HCT116 (cell line): ENCODE data around the gene DDX24. TPM values are rescaled to one million over a fixed set of nuclear protein-coding genes. Genes with fewer than 3 reads are reported as not detected.
A peak's percentile ranks its signal among the peaks of the same experiment; 100 is the strongest.

Experiments used
- ATAC-seq: fragments of 200-7000 bp; cut with Tn5 transposase; 2 replicates; pipeline ENCODE4 v1.9.1; 2020; ENCODE audit warnings: mild to moderate bottlenecking, moderate library complexity
- BruUV-seq: library from RNA; stranded (reverse); fragments of 400-500 nt; replicated peaks from 2 replicates; lab custom pipeline; 2021; lab: Mats Ljungman, UMichigan
- CTCF ChIA-PET: fragments of 300-600 bp; sonication (Branson Sonifier 250); formaldehyde crosslinking; loops from one replicate; lab custom pipeline; 2021; ENCODE audit warnings: antibody characterized with exemption; lab: Charles Lee
- POLR2A ChIA-PET: fragments of 300-600, 350-600 bp; sonication (Branson Sonifier 250); formaldehyde crosslinking; loops from one replicate; lab custom pipeline; 2021; ENCODE audit warnings: antibody characterized with exemption; lab: Charles Lee
- RAD21 ChIA-PET, 2 experiments: fragments of 300-600 bp; sonication (Branson Sonifier 250); formaldehyde crosslinking; loops; one replicate each; lab custom pipeline; 2023; ENCODE audit warnings: low total read pairs in 2 of 2; ENCODE audit not compliant: uncharacterized antibody in 2 of 2, unreplicated experiment in 2 of 2, low non-redundant PET in 1 of 2; lab: Charles Lee
- DNase-seq: peaks from one replicate; pipeline ENCODE4 v3.0.0-alpha.2; 2010; ENCODE audit warnings: low read depth, low spot score
- H2AFZ ChIP-seq: fragments of 200-600 bp; shearing (Covaris generic), sonication (generic); 2 replicates; pipeline ENCODE4 v1.6.1; 2017; ENCODE audit warnings: low read depth, mixed run types, mixed read lengths, antibody characterized with exemption, low read length; ENCODE audit not compliant: poor library complexity, severe bottlenecking
- H3K27ac ChIP-seq: 2 replicates; pipeline ENCODE4 v1.5.1; 2012; ENCODE audit warnings: low read depth, low read length
- H3K27me3 ChIP-seq: fragments of 200-600 bp; sonication (generic); 2 replicates; pipeline ENCODE4 v1.6.1; 2016; ENCODE audit warnings: mixed run types, low read length, mixed read lengths; ENCODE audit not compliant: insufficient read depth
- H3K36me3 ChIP-seq, 2 experiments: fragments of 200-500 bp in 1 of 2; fragments of 200-600 bp in 1 of 2; sonication (Bioruptor generic) in 1 of 2; sonication (generic) in 1 of 2; 2 replicates each; pipeline versions ENCODE4 v1.5.1 to v1.6.1; 2014 to 2016; ENCODE audit warnings: low read length in 2 of 2, inconsistent platforms in 1 of 2, mixed read lengths in 1 of 2, mixed run types in 1 of 2; ENCODE audit not compliant: insufficient read depth in 2 of 2, control insufficient read depth in 1 of 2
- H3K4me1 ChIP-seq, 2 experiments: fragments of 200-600 bp in 1 of 2; sonication (generic) in 1 of 2; 2 replicates each; pipeline versions ENCODE4 v1.5.1 to v1.6.1; 2012 to 2017; ENCODE audit warnings: low read length in 2 of 2, inconsistent platforms in 1 of 2, mild to moderate bottlenecking in 1 of 2, mixed read lengths in 1 of 2, mixed run types in 1 of 2, moderate library complexity in 1 of 2; ENCODE audit not compliant: insufficient read depth in 2 of 2, control insufficient read depth in 1 of 2
- H3K4me2 ChIP-seq: fragments of 200-600 bp; sonication (generic); 2 replicates; pipeline ENCODE4 v1.6.1; 2017; ENCODE audit warnings: mixed run types, low read length, mixed read lengths
- H3K4me3 ChIP-seq, 2 experiments: fragments of 200-600 bp in 1 of 2; sonication (generic) in 1 of 2; replicated peaks in 1 of 2; 2 replicates each; pipeline ENCODE4 v1.5.1; 2011 to 2016; ENCODE audit warnings: low read length in 2 of 2, control low read depth in 1 of 2, low read depth in 1 of 2, mild to moderate bottlenecking in 1 of 2, mixed read lengths in 1 of 2, mixed run types in 1 of 2
- H3K79me2 ChIP-seq: fragments of 200-600 bp; sonication (generic); 2 replicates; pipeline ENCODE4 v1.6.1; 2017; ENCODE audit warnings: mild to moderate bottlenecking, mixed run types, low read length, moderate library complexity, mixed read lengths; ENCODE audit not compliant: insufficient read depth
- H3K9ac ChIP-seq: fragments of 200-600 bp; sonication (generic); 2 replicates; pipeline ENCODE4 v1.6.1; 2016; ENCODE audit warnings: low read length, mixed read lengths
- H3K9me2 ChIP-seq: fragments of 200-600 bp; sonication (generic), shearing (Covaris generic); 2 replicates; pipeline ENCODE4 v1.6.1; 2017; ENCODE audit warnings: mixed run types, mild to moderate bottlenecking, moderate library complexity; ENCODE audit not compliant: insufficient read depth
- H3K9me3 ChIP-seq, 2 experiments: fragments of 200-500 bp in 1 of 2; fragments of 200-600 bp in 1 of 2; sonication (Bioruptor generic) in 1 of 2; sonication (generic) in 1 of 2; 2 replicates each; pipeline ENCODE4 v1.6.1; 2014 to 2017; ENCODE audit warnings: low read length in 2 of 2, mixed read lengths in 2 of 2, inconsistent platforms in 1 of 2, low read depth in 1 of 2, mild to moderate bottlenecking in 1 of 2, mixed run types in 1 of 2, moderate library complexity in 1 of 2; ENCODE audit not compliant: control insufficient read depth in 1 of 2, insufficient read depth in 1 of 2
- H4K20me1 ChIP-seq: fragments of 200-600 bp; sonication (generic), shearing (Covaris generic); 2 replicates; pipeline ENCODE4 v1.6.1; 2017; ENCODE audit warnings: mixed run types, mild to moderate bottlenecking, moderate library complexity; ENCODE audit not compliant: insufficient read depth
- CBX3 ChIP-seq: IDR thresholded peaks from 2 replicates; pipeline ENCODE4 v1.6.1; 2012; ENCODE audit warnings: low read depth
- CEBPB ChIP-seq: IDR thresholded peaks from 2 replicates; pipeline ENCODE4 v1.6.1; 2012; ENCODE audit warnings: low read depth
- EGR1 ChIP-seq: IDR thresholded peaks from 2 replicates; pipeline ENCODE4 v1.6.1; 2012; ENCODE audit warnings: low read depth
- EZH2phosphoT487 ChIP-seq: fragments of 200-600 bp; IDR thresholded peaks from 2 replicates; pipeline ENCODE4 v1.6.1; 2018; ENCODE audit warnings: antibody characterized with exemption, borderline replicate concordance
- POLR2AphosphoS5 ChIP-seq: IDR thresholded peaks from 2 replicates; pipeline ENCODE4 v1.6.1; 2011; ENCODE audit warnings: mild to moderate bottlenecking, low read depth, low read length, moderate library complexity
- YY1 ChIP-seq: IDR thresholded peaks from 2 replicates; pipeline ENCODE4 v1.6.1; 2011; ENCODE audit warnings: low read length, low read depth, moderate library complexity, mild to moderate bottlenecking; ENCODE audit not compliant: insufficient replicate concordance; ENCODE audit errors: extremely low read depth
- intact Hi-C: fragments of 100-400 bp; cut with micrococcal nuclease; formaldehyde crosslinking; loops from 2 replicates; pipeline ENCODE4 v1.10.0; 2022
- total RNA-seq: library from RNA; stranded (reverse); gene quantifications from one replicate; pipeline ENCODE4 v1.2.1, GENCODE V29; 2021; ENCODE audit not compliant: unreplicated experiment
- TF ChIP-seq, protein P1 (sequence below): IDR thresholded peaks from 2 replicates; pipeline ENCODE4 v1.6.1; 2012
- TF ChIP-seq, protein P2 (sequence below), 3 experiments: fragments of 200-600 bp in 1 of 3; sonication (generic) in 1 of 3; IDR thresholded peaks in 2 of 3; conservative IDR thresholded peaks in 1 of 3; 2 replicates each; pipeline ENCODE4 v1.5.1; 2012 to 2017; ENCODE audit warnings: low read depth in 2 of 3, low read length in 2 of 3, antibody characterized with exemption in 1 of 3, borderline replicate concordance in 1 of 3, control low read depth in 1 of 3, mild to moderate bottlenecking in 1 of 3, mixed read lengths in 1 of 3, mixed run types in 1 of 3, moderate library complexity in 1 of 3; ENCODE audit not compliant: insufficient read depth in 1 of 3

The DDX24 gene
- total RNA-seq, 1 experiment from 2014 or later, result 169 TPM

DNA sequence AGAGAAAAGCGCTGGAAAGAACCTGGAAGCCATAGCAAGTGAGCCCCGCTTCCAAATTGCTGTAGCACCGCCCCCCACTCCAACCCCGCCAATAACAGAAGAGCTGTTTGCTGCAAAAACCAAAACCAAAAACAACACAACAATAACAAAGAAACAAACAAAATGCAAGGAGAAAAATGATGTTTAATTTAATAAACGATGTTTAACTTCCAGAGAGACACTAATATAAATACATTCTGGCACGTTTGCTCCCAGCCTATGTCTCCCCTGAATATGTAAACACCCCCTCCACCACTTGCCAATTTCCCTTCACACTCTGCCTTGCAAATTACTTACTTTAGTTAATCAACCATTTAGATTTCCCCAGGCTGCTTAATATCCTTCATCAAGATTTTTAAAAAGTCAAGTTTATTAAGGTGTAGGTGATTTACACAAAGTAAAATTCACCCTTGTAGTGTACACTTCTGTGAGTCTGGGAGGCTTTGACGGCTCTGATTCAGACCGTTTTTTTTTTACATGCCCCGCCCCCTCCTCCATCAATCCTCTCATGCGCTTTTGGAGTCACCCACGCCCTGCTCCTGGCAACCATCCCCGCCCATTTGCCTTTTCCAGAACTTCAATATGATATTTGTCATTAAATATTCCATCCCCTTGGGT is 48.9 kb upstream of the DDX24 start (continued):
- TF ChIP-seq CBX3, result no peak
- TF ChIP-seq, protein P1, sequence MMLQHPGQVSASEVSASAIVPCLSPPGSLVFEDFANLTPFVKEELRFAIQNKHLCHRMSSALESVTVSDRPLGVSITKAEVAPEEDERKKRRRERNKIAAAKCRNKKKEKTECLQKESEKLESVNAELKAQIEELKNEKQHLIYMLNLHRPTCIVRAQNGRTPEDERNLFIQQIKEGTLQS, result no peak

DNA sequence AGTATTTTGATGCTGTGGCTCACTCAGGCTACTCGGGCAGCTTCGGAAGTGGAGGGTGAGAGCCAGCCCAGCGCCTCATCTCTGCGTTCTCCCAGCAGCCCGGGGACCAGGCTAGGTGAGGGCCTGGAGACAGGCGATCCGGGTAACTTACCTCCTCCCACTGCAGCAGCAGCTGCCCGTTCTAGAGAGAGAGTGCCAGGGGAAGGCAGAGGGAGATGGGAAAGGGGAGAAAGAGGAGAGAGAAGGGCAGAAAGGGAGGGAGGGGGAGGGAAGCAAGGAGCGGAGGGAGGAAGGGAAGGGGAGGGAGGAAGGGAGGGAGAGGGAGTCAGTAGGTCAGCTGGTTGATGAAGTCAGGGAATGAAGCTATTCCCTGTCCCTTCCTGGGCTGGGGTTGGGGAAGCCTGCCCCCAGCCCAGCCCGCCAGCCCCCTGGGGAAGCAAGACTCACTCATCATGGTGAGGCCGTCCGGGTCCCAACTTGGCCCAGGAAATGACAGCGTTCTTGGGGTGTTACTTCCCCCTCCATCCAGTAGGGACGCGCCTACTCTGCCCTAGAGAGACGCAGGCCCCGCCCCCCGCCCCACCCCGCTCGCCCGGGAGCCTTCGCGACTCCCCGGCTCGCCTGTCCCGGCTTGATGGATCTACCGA is 48.2 kb upstream of the DDX24 start, which contains the start of gene IFI27L2:
TSS of gene IFI27L2 (minus strand) at position 494 of the 647 bp plus-strand sequence. CDS start at position 454, 40 bp downstream.
- CTCF ChIA-PET, result interaction anchor here (0.7 to 2.3 kb wide), 2 partner anchors 94 to 190 kb away, joined by 5 to 10 read pairs; no protein-coding TSS in a partner anchor
- no peaks in the 10 kb centered on the region for H3K9me3 ChIP-seq
- no peaks in the 10 kb centered on the region for H4K20me1 ChIP-seq
- H3K27ac ChIP-seq, result peak within 1 kb of the TSS; percentile 40
- no peaks in the 10 kb centered on the region for H3K27me3 ChIP-seq
- H3K9me2 ChIP-seq, result no peaks in the 10 kb centered on the region
- H3K4me2 ChIP-seq, result peak within 1 kb of the TSS; percentile 87
- TF ChIP-seq POLR2AphosphoS5 (peak; percentile 61), EZH2phosphoT487 (no peak), EGR1 (no peak), YY1 (no peak), CEBPB (no peak)
- TF ChIP-seq, protein P1, result no peak
- TF ChIP-seq, protein P2, sequence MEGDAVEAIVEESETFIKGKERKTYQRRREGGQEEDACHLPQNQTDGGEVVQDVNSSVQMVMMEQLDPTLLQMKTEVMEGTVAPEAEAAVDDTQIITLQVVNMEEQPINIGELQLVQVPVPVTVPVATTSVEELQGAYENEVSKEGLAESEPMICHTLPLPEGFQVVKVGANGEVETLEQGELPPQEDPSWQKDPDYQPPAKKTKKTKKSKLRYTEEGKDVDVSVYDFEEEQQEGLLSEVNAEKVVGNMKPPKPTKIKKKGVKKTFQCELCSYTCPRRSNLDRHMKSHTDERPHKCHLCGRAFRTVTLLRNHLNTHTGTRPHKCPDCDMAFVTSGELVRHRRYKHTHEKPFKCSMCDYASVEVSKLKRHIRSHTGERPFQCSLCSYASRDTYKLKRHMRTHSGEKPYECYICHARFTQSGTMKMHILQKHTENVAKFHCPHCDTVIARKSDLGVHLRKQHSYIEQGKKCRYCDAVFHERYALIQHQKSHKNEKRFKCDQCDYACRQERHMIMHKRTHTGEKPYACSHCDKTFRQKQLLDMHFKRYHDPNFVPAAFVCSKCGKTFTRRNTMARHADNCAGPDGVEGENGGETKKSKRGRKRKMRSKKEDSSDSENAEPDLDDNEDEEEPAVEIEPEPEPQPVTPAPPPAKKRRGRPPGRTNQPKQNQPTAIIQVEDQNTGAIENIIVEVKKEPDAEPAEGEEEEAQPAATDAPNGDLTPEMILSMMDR (IDR thresholded peaks at IDR 0.05 in 2 of 3, conservative IDR thresholded peaks at IDR 0.05 in 1 of 3; ENCODE audit: borderline replicate concordance in 1 of 3, insufficient read depth in 1 of 3, low read depth in 2 of 3, low read length in 2 of 3), result peak in 2 of 3 experiments; percentile 16 to 23; a peak in 1 of 6 replicates
- no peaks in the 10 kb centered on the region for H3K36me3 ChIP-seq
- peak within 1 kb of the TSS; percentile 99 for H2AFZ ChIP-seq
- peak within 1 kb of the TSS; percentile 69 to 82 for H3K4me3 ChIP-seq
- ATAC-seq (peak; percentile 93), DNase-seq (peak; percentile 59)
- H3K9ac ChIP-seq, result peak within 1 kb of the TSS; percentile 67
- RAD21 ChIA-PET, result interaction anchor here (0.7 to 1.7 kb wide), 3 partner anchors 78 to 145 kb away, joined by 3 read pairs; no protein-coding TSS in a partner anchor
- POLR2A ChIA-PET, result interaction anchor here (0.6 to 1.2 kb wide), 3 partner anchors 14 to 146 kb away, joined by 3 read pairs; no protein-coding TSS in a partner anchor
- no peaks in the 10 kb centered on the region for H3K79me2 ChIP-seq
- intact Hi-C loops, result no loop called here
- no TSS peak for BruUV-seq
- peaks cover 6 to 22% of the 10 kb centered on the region in 2 experiments; a peak in 3 of 4 replicates for H3K4me1 ChIP-seq
